MM.1S (cell line): ENCODE data around the gene TBC1D21.

Source experiments
- DNase-seq: peaks from one replicate; pipeline ENCODE4 v3.0.0-alpha.2; 2015
- H2AFZ ChIP-seq: fragments of 300-600 bp; sonication (generic); 2 replicates; pipeline ENCODE4 v1.6.0; 2016; ENCODE audit warnings: antibody characterized with exemption, low read length
- H3F3A ChIP-seq: fragments of 300-600 bp; sonication (generic); 2 replicates; pipeline ENCODE4 v1.6.1; 2016; ENCODE audit warnings: mild to moderate bottlenecking, antibody characterized with exemption, low read length, moderate library complexity, mixed read lengths; ENCODE audit not compliant: insufficient read depth
- H3K27ac ChIP-seq: fragments of 300-600 bp; sonication (generic); 2 replicates; pipeline ENCODE4 v1.5.1; 2016; ENCODE audit warnings: mild to moderate bottlenecking, low read length
- H3K27me3 ChIP-seq: fragments of 300-600 bp; sonication (generic); replicated peaks from 2 replicates; pipeline ENCODE4 v1.6.0; 2016; ENCODE audit warnings: low read length; ENCODE audit not compliant: insufficient read depth
- H3K36me3 ChIP-seq: fragments of 300-600 bp; sonication (generic); replicated peaks from 2 replicates; pipeline ENCODE4 v1.6.1; 2016; ENCODE audit warnings: mild to moderate bottlenecking, low read length, mixed read lengths; ENCODE audit not compliant: insufficient read depth
- H3K4me1 ChIP-seq: fragments of 300-600 bp; sonication (generic); 2 replicates; pipeline ENCODE4 v1.6.1; 2016; ENCODE audit warnings: low read length, mixed read lengths
- H3K4me2 ChIP-seq: fragments of 300-600 bp; sonication (generic); 2 replicates; pipeline ENCODE4 v1.6.0; 2016; ENCODE audit warnings: low read depth, low read length
- H3K4me3 ChIP-seq: fragments of 300-600 bp; sonication (generic); 2 replicates; pipeline ENCODE4 v1.5.1; 2016; ENCODE audit warnings: low read length, mixed read lengths
- H3K79me2 ChIP-seq: fragments of 300-600 bp; sonication (generic); 2 replicates; pipeline ENCODE4 v1.6.1; 2016; ENCODE audit warnings: mixed run types, low read length, mixed read lengths
- H3K9ac ChIP-seq: fragments of 300-600 bp; sonication (generic); 2 replicates; pipeline ENCODE4 v1.6.1; 2016; ENCODE audit warnings: low read length, mixed read lengths
- H3K9me2 ChIP-seq: fragments of 300-600 bp; sonication (generic); replicated peaks from 2 replicates; pipeline ENCODE4 v1.6.1; 2016; ENCODE audit warnings: mild to moderate bottlenecking, low read length, mixed read lengths; ENCODE audit not compliant: insufficient read depth
- H3K9me3 ChIP-seq: fragments of 300-600 bp; sonication (generic); replicated peaks from 2 replicates; pipeline ENCODE4 v1.6.1; 2016; ENCODE audit warnings: mild to moderate bottlenecking, low read length, mixed read lengths; ENCODE audit not compliant: insufficient read depth
- H4K20me1 ChIP-seq: fragments of 300-600 bp; sonication (generic); 2 replicates; pipeline ENCODE4 v1.6.1; 2016; ENCODE audit warnings: mild to moderate bottlenecking, low read length, moderate library complexity, mixed read lengths; ENCODE audit not compliant: insufficient read depth
- CTCF ChIP-seq: fragments of 300-600 bp; sonication (generic); IDR thresholded peaks from 2 replicates; pipeline ENCODE4 v1.5.1; 2016; ENCODE audit warnings: antibody characterized with exemption, low read length, mixed read lengths
- EZH2 ChIP-seq: fragments of 300-600 bp; sonication (generic); optimal IDR thresholded peaks from 2 replicates; pipeline ENCODE3; 2017; ENCODE audit warnings: low read depth, mild to moderate bottlenecking, antibody characterized with exemption, low read length, mixed read lengths
- EZH2phosphoT487 ChIP-seq: fragments of 300-600 bp; sonication (generic); IDR thresholded peaks from 2 replicates; pipeline ENCODE4 v1.6.1; 2018; ENCODE audit warnings: antibody characterized with exemption, low read length

Gene TBC1D21

DNA sequence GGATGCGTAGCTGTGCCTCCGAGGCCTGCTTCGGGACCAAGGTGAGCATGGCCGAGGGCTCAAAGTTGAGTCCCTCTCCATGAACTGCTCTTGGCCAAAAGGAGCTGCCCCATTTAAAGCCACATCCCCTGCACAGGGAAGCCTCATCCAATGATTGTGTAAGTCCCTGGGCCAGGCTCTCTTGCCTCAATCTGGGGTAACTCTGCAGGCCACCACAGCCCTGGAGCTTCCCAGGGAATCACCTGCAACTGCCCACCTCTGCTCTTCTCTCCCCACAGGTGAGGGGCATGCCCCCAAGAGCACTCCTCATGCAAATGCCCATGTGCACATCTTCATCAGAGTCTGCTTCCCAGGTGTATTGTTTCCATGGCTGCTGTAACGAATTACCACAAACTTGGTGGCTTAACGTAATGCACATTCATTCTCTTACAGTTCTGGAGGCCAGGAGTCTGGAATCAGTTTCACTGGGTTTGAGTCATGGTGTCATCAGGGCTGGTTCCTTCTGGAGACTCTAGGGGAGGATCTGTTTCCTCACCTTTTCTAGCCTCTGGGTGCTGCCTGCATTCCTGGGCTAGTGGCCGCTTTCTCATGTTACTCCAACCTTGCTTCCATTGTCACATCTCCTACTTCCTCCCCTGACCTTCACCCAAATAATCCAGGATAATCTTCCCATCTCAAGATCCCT, 27.9 kb downstream of the TBC1D21 start:
- no peaks in the 10 kb centered on the region for H3K9me2 ChIP-seq
- H3K9ac ChIP-seq, result no peak overlapping the region
- peaks cover 10% of the 10 kb centered on the region; the same call in 1 of the 2 replicates for H3K27me3 ChIP-seq
- H3K79me2 ChIP-seq, result no peaks in the 10 kb centered on the region
- no peaks in the 10 kb centered on the region for H3F3A ChIP-seq
- TF ChIP-seq EZH2phosphoT487 (no peak), EZH2 (no peak), CTCF (no peak)
- H3K4me3 ChIP-seq, result no peak overlapping the region
- no peaks in the 10 kb centered on the region for H3K4me1 ChIP-seq
- no peaks in the 10 kb centered on the region for H4K20me1 ChIP-seq
- no peak overlapping the region for H3K27ac ChIP-seq
- no peak overlapping the region for H3K4me2 ChIP-seq
- H3K36me3 ChIP-seq, result no peaks in the 10 kb centered on the region
- no peak overlapping the region for H2AFZ ChIP-seq
- no peaks in the 10 kb centered on the region for H3K9me3 ChIP-seq
- DNase-seq, result no peak

GRCh38 chr15:73902121-73903020, 29.0 kb downstream of the TBC1D21 start:
- Histone ChIP-seq H3F3A (no peaks in the 10 kb centered on the region), H3K4me3 (no peak overlapping the region), H4K20me1 (no peaks in the 10 kb centered on the region), H3K9me3 (no peaks in the 10 kb centered on the region), H3K79me2 (no peaks in the 10 kb centered on the region), H3K36me3 (no peaks in the 10 kb centered on the region), H3K27ac (no peak overlapping the region), H2AFZ (no peak overlapping the region), H3K9me2 (no peaks in the 10 kb centered on the region), H3K27me3 (peaks cover 8% of the 10 kb centered on the region; the same call in 1 of the 2 replicates), H3K4me2 (no peak overlapping the region), H3K9ac (no peak overlapping the region), H3K4me1 (no peaks in the 10 kb centered on the region)
- DNase-seq, result no peak
- TF ChIP-seq CTCF (no peak), EZH2phosphoT487 (no peak), EZH2 (no peak)

GRCh38 chr15:73904026-73904815, 30.9 kb downstream of the TBC1D21 start:
- no peak overlapping the region for H3K9ac ChIP-seq
- no peaks in the 10 kb centered on the region for H4K20me1 ChIP-seq
- H3K27ac ChIP-seq, result no peak overlapping the region
- H3K9me2 ChIP-seq, result no peaks in the 10 kb centered on the region
- TF ChIP-seq EZH2phosphoT487 (no peak), EZH2 (no peak), CTCF (no peak)
- no peak overlapping the region for H2AFZ ChIP-seq
- DNase-seq, result no peak
- H3K4me3 ChIP-seq, result no peak overlapping the region
- no peaks in the 10 kb centered on the region for H3K9me3 ChIP-seq
- H3K27me3 ChIP-seq, result peaks cover 8% of the 10 kb centered on the region; the same call in 1 of the 2 replicates
- no peaks in the 10 kb centered on the region for H3K79me2 ChIP-seq
- no peak overlapping the region for H3K4me2 ChIP-seq
- H3K36me3 ChIP-seq, result no peaks in the 10 kb centered on the region
- H3F3A ChIP-seq, result no peaks in the 10 kb centered on the region
- H3K4me1 ChIP-seq, result no peaks in the 10 kb centered on the region
